WTC11 (cell line): Measurements from ENCODE around the gene RGL2. TPM values are rescaled to one million over a fixed set of nuclear protein-coding genes. Genes with fewer than 3 reads are reported as not detected.
A peak's percentile ranks its signal among the peaks of the same experiment; 100 is the strongest.
"Not testable (repeated sequence)": the region's sequence is repeated elsewhere in the genome, so short reads cannot be mapped to it uniquely, and the experiment has no call there.

Experiments
- ATAC-seq: fragments of 200-7000 bp; cut with Tn5 transposase; 2 replicates; pipeline ENCODE4 v1.10.0; 2021; ENCODE audit warnings: mild to moderate bottlenecking, moderate library complexity
- CTCF ChIA-PET: fragments of 300-600 bp; sonication (Branson Sonifier 250); formaldehyde crosslinking; loops from one replicate; lab custom pipeline; 2021; ENCODE audit warnings: antibody characterized with exemption; lab: Charles Lee
- POLR2A ChIA-PET: fragments of 350-600 bp; sonication (Branson Sonifier 250); formaldehyde crosslinking; loops from one replicate; lab custom pipeline; 2021; ENCODE audit warnings: antibody characterized with exemption; lab: Charles Lee
- DNase-seq: peaks from one replicate; pipeline ENCODE4 v3.0.0; 2021; ENCODE audit warnings: low spot score
- H3K27ac Mint-ChIP-seq: 2 replicates; pipeline ENCODE4 v1.8.0; 2021; ENCODE audit warnings: mixed read lengths
- H3K27me3 Mint-ChIP-seq: 2 replicates; pipeline ENCODE4 v1.8.0; 2021; ENCODE audit warnings: low read depth, mild to moderate bottlenecking, moderate library complexity, mixed read lengths
- H3K36me3 Mint-ChIP-seq: 2 replicates; pipeline ENCODE4 v1.8.0; 2021; ENCODE audit warnings: mixed read lengths
- H3K4me1 Mint-ChIP-seq: 2 replicates; pipeline ENCODE4 v1.8.0; 2022; ENCODE audit warnings: mixed read lengths
- H3K4me3 Mint-ChIP-seq: 2 replicates; pipeline ENCODE4 v1.8.0; 2021; ENCODE audit warnings: mild to moderate bottlenecking, moderate library complexity, mixed read lengths
- H3K9me3 Mint-ChIP-seq: 2 replicates; pipeline ENCODE4 v1.8.0; 2021; ENCODE audit warnings: mixed read lengths
- ARID4B ChIP-seq: sonication (generic); formaldehyde crosslinking; IDR thresholded peaks from 2 replicates; pipeline ENCODE4 v1.8.0; 2023; ENCODE audit warnings: missing genetic modification reagents, mild to moderate bottlenecking, borderline replicate concordance
- CTCF ChIP-seq: fragments of 200-600 bp; IDR thresholded peaks from 2 replicates; pipeline ENCODE4 v1.8.0; 2022; ENCODE audit warnings: antibody characterized with exemption
- E2F4 ChIP-seq: sonication (generic); formaldehyde crosslinking; IDR thresholded peaks from 2 replicates; pipeline ENCODE4 v1.8.1; 2022; ENCODE audit warnings: low read depth, mild to moderate bottlenecking, moderate library complexity, missing genetic modification reagents, borderline replicate concordance
- EMX1 ChIP-seq: fragments of 250-450 bp; sonication (Bioruptor Pico); IDR thresholded peaks from 2 replicates; pipeline ENCODE4 v1.8.0; 2021; ENCODE audit warnings: mild to moderate bottlenecking
- ESRRA ChIP-seq: sonication (generic); formaldehyde crosslinking; IDR thresholded peaks from 2 replicates; pipeline ENCODE4 v1.8.1; 2022; ENCODE audit warnings: mild to moderate bottlenecking, missing genetic modification reagents, borderline replicate concordance
- GABPB1 ChIP-seq: sonication (generic); formaldehyde crosslinking; IDR thresholded peaks from 2 replicates; pipeline ENCODE4 v1.8.1; 2023; ENCODE audit warnings: mild to moderate bottlenecking, missing genetic modification reagents
- GRHL2 ChIP-seq: fragments of 250-450 bp; sonication (Bioruptor Pico); IDR thresholded peaks from 2 replicates; pipeline ENCODE4 v1.8.0; 2022; ENCODE audit warnings: mild to moderate bottlenecking, moderate library complexity; ENCODE audit not compliant: insufficient replicate concordance, severe bottlenecking
- HMGA2 ChIP-seq: fragments of 250-450 bp; sonication (Bioruptor Pico); IDR thresholded peaks from 2 replicates; pipeline ENCODE4 v1.4.0; 2021; ENCODE audit warnings: mild to moderate bottlenecking, moderate library complexity
- MYBL2 ChIP-seq: sonication (generic); formaldehyde crosslinking; IDR thresholded peaks from 2 replicates; pipeline ENCODE4 v1.8.1; 2023; ENCODE audit warnings: mild to moderate bottlenecking, moderate library complexity, missing genetic modification reagents
- NFATC4 ChIP-seq: fragments of 250-450 bp; sonication (Bioruptor Pico); IDR thresholded peaks from 2 replicates; pipeline ENCODE4 v1.9.0; 2021; ENCODE audit warnings: mild to moderate bottlenecking
- NFYB ChIP-seq: sonication (generic); formaldehyde crosslinking; conservative IDR thresholded peaks from 2 replicates; pipeline ENCODE4 v1.8.0; 2022; ENCODE audit warnings: low read depth, missing genetic modification reagents
- TP53 ChIP-seq: sonication (generic); formaldehyde crosslinking; IDR thresholded peaks from 2 replicates; pipeline ENCODE4 v1.8.1; 2023; ENCODE audit warnings: mild to moderate bottlenecking, missing genetic modification reagents
- USF1 ChIP-seq: sonication (generic); formaldehyde crosslinking; IDR thresholded peaks from 2 replicates; pipeline ENCODE4 v1.8.0; 2022; ENCODE audit warnings: mild to moderate bottlenecking, missing genetic modification reagents
- ZBTB21 ChIP-seq: sonication (generic); formaldehyde crosslinking; IDR thresholded peaks from 2 replicates; pipeline ENCODE4 v1.8.1; 2023; ENCODE audit warnings: mild to moderate bottlenecking, missing genetic modification reagents, borderline replicate concordance
- ZNF121 ChIP-seq: sonication (generic); formaldehyde crosslinking; IDR thresholded peaks from 2 replicates; pipeline ENCODE4 v1.8.0; 2023; ENCODE audit warnings: missing genetic modification reagents
- ZNF416 ChIP-seq: fragments of 250-450 bp; sonication (Bioruptor Pico); IDR thresholded peaks from 2 replicates; pipeline ENCODE4 v1.9.0; 2021; ENCODE audit warnings: mild to moderate bottlenecking, inconsistent platforms
- ZNF425 ChIP-seq: fragments of 250-450 bp; sonication (Bioruptor Pico); conservative IDR thresholded peaks from 2 replicates; pipeline ENCODE4 v1.9.0; 2021; ENCODE audit warnings: mild to moderate bottlenecking
- total RNA-seq: library from RNA; stranded (reverse); gene quantifications from 3 replicates; pipeline ENCODE4 v1.2.3, GENCODE V29; 2021

RGL2 gene
- total RNA-seq, 1 experiment from 2014 or later, result 77.1 TPM

GRCh38 chr6:33275795-33276580 is 22.8 kb downstream of the RGL2 start:
- CTCF ChIA-PET, result interaction anchor here (1.5 to 3.1 kb wide), 8 partner anchors 13 to 291 kb away, joined by 5 to 40 read pairs (median 13); partner anchors contain the start of genes HSD17B8, PFDN6, RGL2 and WDR46
- not testable (repeated sequence) for H3K27me3 Mint-ChIP-seq, ATAC-seq, DNase-seq, H3K9me3 Mint-ChIP-seq
- POLR2A ChIA-PET, result interaction anchor here (1.7 to 3.2 kb wide), 2 partner anchors 13 to 27 kb away, joined by 11 to 27 read pairs; partner anchors contain the start of genes PFDN6 and WDR46
- 0 out of 2 replicates have a peak, but pooled peaks have one; percentile 15 for TF ChIP-seq ZNF416 (CRISPR knock-in tag)
- Mint-ChIP-seq H3K27ac (peak overlapping the region; percentile 100), H3K4me3 (peak overlapping the region; percentile 96), H3K36me3 (peaks cover 53% of the 10 kb centered on the region), H3K4me1 (peaks cover 56% of the 10 kb centered on the region)

GRCh38 chr6:33273924-33274902 is 24.5 kb downstream of the RGL2 start:
- CTCF ChIA-PET, result no interaction called here
- TF ChIP-seq NFATC4 (CRISPR knock-in tag), result 0 out of 2 replicates have a peak, but pooled peaks have one; percentile 5
- 0 out of 2 replicates have a peak, but pooled peaks have one; percentile 71 for TF ChIP-seq EMX1 (CRISPR knock-in tag)
- no peak for TF ChIP-seq ZBTB21 (CRISPR knock-in tag)
- no peak for TF ChIP-seq ESRRA (CRISPR knock-in tag)
- TF ChIP-seq E2F4, result no peak
- no peak for TF ChIP-seq NFYB (CRISPR knock-in tag)
- TF ChIP-seq ZNF121 (CRISPR knock-in tag), result peak; percentile 92
- no peak for TF ChIP-seq GABPB1 (CRISPR knock-in tag)
- TF ChIP-seq GRHL2 (CRISPR knock-in tag), result no peak
- TF ChIP-seq MYBL2 (CRISPR knock-in tag), result no peak
- no peak for TF ChIP-seq USF1
- no peak for TF ChIP-seq HMGA2 (CRISPR knock-in tag)
- TF ChIP-seq CTCF, result no peak
- TF ChIP-seq ZNF416 (CRISPR knock-in tag), result 0 out of 2 replicates have a peak, but pooled peaks have one; percentile 15
- TF ChIP-seq ARID4B, result no peak
- no peak for TF ChIP-seq ZNF425 (CRISPR knock-in tag)
- TF ChIP-seq TP53 (CRISPR knock-in tag), result no peak

More at GRCh38 chr6:33273924-33274902, 24.5 kb downstream of the RGL2 start:
- H3K4me3 Mint-ChIP-seq, result peak overlapping the region; percentile 96
- H3K27ac Mint-ChIP-seq, result peak overlapping the region; percentile 100
- ATAC-seq (no peak), DNase-seq (no peak)
- no peaks in the 10 kb centered on the region for H3K9me3 Mint-ChIP-seq
- H3K4me1 Mint-ChIP-seq, result peaks cover 53% of the 10 kb centered on the region
- H3K27me3 Mint-ChIP-seq, result no peaks in the 10 kb centered on the region
- POLR2A ChIA-PET, result no interaction called here
- peaks cover 49% of the 10 kb centered on the region for H3K36me3 Mint-ChIP-seq
